Activated naive CD4-positive, alpha-beta T cell treated with anti-CD3 and anti-CD28 coated beads, Interleukin-2, amount 50 U/mL, for 16 hours (primary cell): ENCODE measurements around the gene ZBTB16.

Source experiments
- DNase-seq: peaks from one replicate; pipeline ENCODE4 v3.0.0-alpha.2; 2020

ZBTB16 gene

GRCh38 chr11:114170226-114170625 lies 110.7 kb downstream of the ZBTB16 start:
- DNase-seq, result no peak

GRCh38 chr11:114171257-114172054 lies 111.9 kb downstream of the ZBTB16 start:
- no peak for DNase-seq

- no peak for DNase-seq
Observed at GRCh38 chr11:114172055-114172861, 112.7 kb downstream of the ZBTB16 start.

GRCh38 chr11:114172871-114173444 lies 113.4 kb downstream of the ZBTB16 start:
- DNase-seq, result no peak

GRCh38 chr11:114173843-114174242 lies 114.3 kb downstream of the ZBTB16 start:
- no peak for DNase-seq

- no peak for DNase-seq
Observed at GRCh38 chr11:114174712-114175495, 115.4 kb downstream of the ZBTB16 start.

- DNase-seq, result no peak
Observed at GRCh38 chr11:114175706-114176105, 116.2 kb downstream of the ZBTB16 start.

- DNase-seq, result no peak
Observed at GRCh38 chr11:114176321-114176720, 116.8 kb downstream of the ZBTB16 start.

- no peak for DNase-seq
Observed at GRCh38 chr11:114178656-114179055, 119.1 kb downstream of the ZBTB16 start.

- DNase-seq, result no peak
Observed at GRCh38 chr11:114179234-114179941, 119.9 kb downstream of the ZBTB16 start.

- no peak for DNase-seq
Observed at GRCh38 chr11:114180301-114181055, 121.0 kb downstream of the ZBTB16 start.

GRCh38 chr11:114181195-114181594 lies 121.7 kb downstream of the ZBTB16 start:
- no peak for DNase-seq

- no peak for DNase-seq
Observed at GRCh38 chr11:114181752-114182151, 122.2 kb downstream of the ZBTB16 start.

GRCh38 chr11:114182471-114183043 lies 123.0 kb downstream of the ZBTB16 start:
- no peak for DNase-seq

- peak; percentile 47 for DNase-seq
Observed at GRCh38 chr11:114183044-114183511, 123.6 kb downstream of the ZBTB16 start.

- no peak for DNase-seq
Observed at GRCh38 chr11:114185436-114185835, 125.9 kb downstream of the ZBTB16 start.

GRCh38 chr11:114187173-114187572 lies 127.7 kb downstream of the ZBTB16 start:
- no peak for DNase-seq

- DNase-seq, result no peak
Observed at GRCh38 chr11:114188851-114189570, 129.5 kb downstream of the ZBTB16 start.

- DNase-seq, result no peak
Observed at GRCh38 chr11:114190630-114191029, 131.1 kb downstream of the ZBTB16 start.

- no peak for DNase-seq
Observed at GRCh38 chr11:114191893-114192292, 132.4 kb downstream of the ZBTB16 start.
